GM19238 (cell line): ENCODE measurements around the gene LRMDA.

ENCODE experiments used
- DNase-seq: peaks from one replicate; pipeline ENCODE4 v3.0.0; 2011; ENCODE audit warnings: low spot score; ENCODE audit not compliant: insufficient read length

The LRMDA gene

GRCh38 chr10:76071653-76072365 is 640.4 kb downstream of the LRMDA start:
- no peak for DNase-seq

- no peak for DNase-seq
Observed at GRCh38 chr10:76072384-76072783, 641.0 kb downstream of the LRMDA start.

- no peak for DNase-seq
Observed at GRCh38 chr10:76073524-76073923, 642.1 kb downstream of the LRMDA start.

GRCh38 chr10:76074659-76075058 is 643.2 kb downstream of the LRMDA start:
- no peak for DNase-seq

GRCh38 chr10:76080451-76080850 is 649.0 kb downstream of the LRMDA start:
- no peak for DNase-seq

- DNase-seq = no peak
Observed at GRCh38 chr10:76080991-76081390, 649.6 kb downstream of the LRMDA start.

- DNase-seq = no peak
Observed at GRCh38 chr10:76082232-76082631, 650.8 kb downstream of the LRMDA start.

GRCh38 chr10:76082956-76083355 is 651.5 kb downstream of the LRMDA start:
- DNase-seq = no peak

- no peak for DNase-seq
Observed at GRCh38 chr10:76085002-76085816, 653.8 kb downstream of the LRMDA start.

- no peak for DNase-seq
Observed at GRCh38 chr10:76085817-76086167, 654.4 kb downstream of the LRMDA start.

GRCh38 chr10:76086170-76086760 is 654.8 kb downstream of the LRMDA start:
- DNase-seq = no peak

- DNase-seq = no peak
Observed at GRCh38 chr10:76086761-76087639, 655.6 kb downstream of the LRMDA start.

GRCh38 chr10:76088008-76088407 is 656.6 kb downstream of the LRMDA start:
- no peak for DNase-seq

GRCh38 chr10:76088980-76089379 is 657.6 kb downstream of the LRMDA start:
- DNase-seq = no peak

- DNase-seq = no peak
Observed at GRCh38 chr10:76089556-76090180, 658.2 kb downstream of the LRMDA start.

- no peak for DNase-seq
Observed at GRCh38 chr10:76091926-76092325, 660.5 kb downstream of the LRMDA start.

- DNase-seq = no peak
Observed at GRCh38 chr10:76106611-76107010, 675.2 kb downstream of the LRMDA start.

- no peak for DNase-seq
Observed at GRCh38 chr10:76108563-76109359, 677.3 kb downstream of the LRMDA start.

GRCh38 chr10:76111404-76111803 is 680.0 kb downstream of the LRMDA start:
- no peak for DNase-seq
